ENCODE data around the gene SMAD9. TPM values are rescaled to one million over a fixed set of nuclear protein-coding genes. Genes with fewer than 3 reads are reported as not detected.

The SMAD9 gene
- total and polyA plus RNA-seq, 2 experiments from 2014 or later: 10.6 to 10.8 TPM

DNA sequence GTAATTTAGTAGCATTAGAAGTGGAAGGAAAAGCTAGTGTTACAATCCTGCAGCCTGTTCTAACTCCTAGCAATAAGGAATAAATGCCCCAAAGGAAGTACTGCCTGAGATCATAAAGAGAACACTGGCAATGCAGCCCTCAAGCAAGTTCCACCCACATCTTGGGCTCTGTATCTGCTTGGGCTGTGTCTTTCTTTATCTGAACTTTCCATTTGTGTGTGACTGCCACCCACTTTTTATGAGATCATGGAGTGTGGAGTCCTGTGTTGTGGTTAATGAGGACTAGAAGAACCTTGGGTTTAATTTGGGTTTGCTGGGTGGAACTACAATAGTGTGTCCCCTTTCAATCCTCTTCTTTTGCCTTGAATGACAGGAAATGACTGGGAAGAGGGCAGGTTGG, 62.8 kb downstream of the SMAD9 start:
- in situ Hi-C loops (cut with MboI): loop anchor here (5.0 kb wide), 1 partner anchor 125 kb away; no protein-coding TSS in a partner anchor
- Histone ChIP-seq H3F3A (ENCODE audit: insufficient read depth) (no peaks in the 10 kb centered on the region), H3K4me2 (ENCODE audit: unreplicated experiment) (no peak overlapping the region), H3K9me2 (ENCODE audit: insufficient read depth) (no peaks in the 10 kb centered on the region), H2AFZ (no peak overlapping the region), H3K79me2 (ENCODE audit: insufficient read depth) (no peaks in the 10 kb centered on the region), H3K4me1 (ENCODE audit: insufficient read depth) (0 out of 2 replicates have a peak, but pooled peaks cover 5% of the 10 kb centered on the region), H3K27ac (no peak overlapping the region), H3K27me3 (replicated peaks; ENCODE audit: insufficient read depth) (no peaks in the 10 kb centered on the region), H3K4me3 (no peak overlapping the region), H3K9me3 (ENCODE audit: low read depth) (no peaks in the 10 kb centered on the region), H4K20me1 (ENCODE audit: insufficient read depth) (no peaks in the 10 kb centered on the region), H3K36me3 (ENCODE audit: low read depth) (no peaks in the 10 kb centered on the region), H3K9ac (no peak overlapping the region)
- no peak for TF ChIP-seq EZH2 (IDR thresholded peaks at IDR 0.05; ENCODE audit: insufficient read depth, poor library complexity, severe bottlenecking)
- TF ChIP-seq EZH2phosphoT487 (IDR thresholded peaks at IDR 0.05; ENCODE audit: insufficient read depth, low read depth): no peak
- DNase-seq: peak; percentile 24

DNA sequence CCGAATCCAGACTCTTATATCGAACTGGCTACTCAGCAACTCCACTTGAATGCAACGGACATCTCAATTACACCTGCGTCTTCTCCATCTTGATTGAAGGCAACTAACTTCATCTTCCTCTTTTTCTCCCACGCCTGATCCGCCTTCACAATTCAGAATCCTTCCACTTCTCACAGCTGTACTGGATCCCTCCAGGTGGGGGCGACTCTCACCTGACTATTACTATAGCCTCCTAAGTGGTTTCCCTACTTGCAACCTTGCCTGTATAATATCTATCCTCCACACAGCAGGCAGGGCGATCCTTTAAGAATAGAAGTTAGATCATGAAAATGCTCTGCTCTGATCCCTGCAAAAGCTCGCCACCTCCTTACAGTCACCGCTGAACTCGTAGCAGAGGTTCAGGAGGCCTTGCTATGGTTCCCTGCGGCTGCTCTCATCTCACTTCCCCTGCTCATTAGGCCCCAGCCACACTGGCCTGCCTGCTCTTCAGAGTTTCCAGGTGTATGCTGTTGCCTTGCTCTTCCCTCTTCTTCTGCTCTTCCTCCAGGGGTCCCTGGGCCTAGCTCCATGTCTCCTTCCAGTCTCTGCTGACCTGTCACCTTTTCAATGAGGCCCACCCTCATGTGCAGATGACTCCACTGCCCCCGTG, 69.1 kb downstream of the SMAD9 start:
- Histone ChIP-seq H2AFZ (no peak overlapping the region), H3K36me3 (ENCODE audit: low read depth) (no peaks in the 10 kb centered on the region), H3K4me3 (no peak overlapping the region), H3F3A (ENCODE audit: insufficient read depth) (no peaks in the 10 kb centered on the region), H3K27ac (no peak overlapping the region), H3K9ac (no peak overlapping the region), H4K20me1 (ENCODE audit: insufficient read depth) (no peaks in the 10 kb centered on the region), H3K9me2 (ENCODE audit: insufficient read depth) (no peaks in the 10 kb centered on the region), H3K4me2 (ENCODE audit: unreplicated experiment) (no peak overlapping the region), H3K27me3 (replicated peaks; ENCODE audit: insufficient read depth) (no peaks in the 10 kb centered on the region), H3K79me2 (ENCODE audit: insufficient read depth) (no peaks in the 10 kb centered on the region), H3K4me1 (ENCODE audit: insufficient read depth) (no peaks in the 10 kb centered on the region), H3K9me3 (ENCODE audit: low read depth) (no peaks in the 10 kb centered on the region)
- DNase-seq: peak; percentile 26
- WGBS, 2 experiments (ENCODE audit: low coverage in 1 of 2, low lambda C conversion rate in 2 of 2, missing lambda C conversion rate in 2 of 2): 92 to 94% methylated on average over 13 of the region's 13 CpGs
- in situ Hi-C loops (cut with MboI): no loop called here
- TF ChIP-seq EZH2phosphoT487 (IDR thresholded peaks at IDR 0.05; ENCODE audit: insufficient read depth, low read depth) (no peak), EZH2 (IDR thresholded peaks at IDR 0.05; ENCODE audit: insufficient read depth, poor library complexity, severe bottlenecking) (no peak)

DNA sequence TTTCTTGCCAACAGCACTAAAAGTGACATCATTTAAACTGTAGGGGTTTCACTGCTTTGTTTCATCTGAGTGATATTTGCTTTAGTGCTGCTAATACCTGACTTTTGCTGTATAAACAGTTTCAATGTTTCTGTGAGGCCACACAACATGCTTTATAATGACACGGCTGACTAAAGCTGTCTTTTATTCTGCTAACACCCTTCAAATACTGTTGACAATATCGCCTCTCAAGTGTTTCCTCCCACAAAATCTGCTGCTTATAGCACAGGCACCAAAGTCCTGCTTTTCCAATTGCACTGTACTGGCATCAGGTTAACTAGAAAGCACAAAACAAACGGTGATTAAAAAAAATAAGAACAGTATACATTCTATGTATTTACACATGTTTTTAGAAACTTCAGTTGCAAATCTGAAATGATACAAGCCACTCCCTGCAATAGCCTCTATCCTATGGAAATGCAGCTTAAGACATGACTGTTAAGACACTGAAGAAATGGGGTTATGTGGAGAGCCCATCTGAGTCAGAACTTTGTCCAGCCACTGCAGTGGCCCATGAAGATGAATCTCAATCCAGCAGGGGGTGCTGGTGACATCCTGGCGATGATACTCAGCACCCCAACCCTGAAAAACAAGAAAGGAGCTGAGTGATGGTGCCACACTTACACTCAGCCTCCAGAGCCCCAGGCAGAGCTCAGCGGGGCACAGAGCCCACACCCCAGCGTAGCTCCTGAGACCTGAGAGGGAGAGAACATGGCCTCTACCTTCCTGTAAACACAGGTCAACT, 71.6 kb downstream of the SMAD9 start:
- Histone ChIP-seq H3K9ac (no peak overlapping the region), H3K79me2 (ENCODE audit: insufficient read depth) (no peaks in the 10 kb centered on the region), H3F3A (ENCODE audit: insufficient read depth) (no peaks in the 10 kb centered on the region), H2AFZ (no peak overlapping the region), H3K36me3 (ENCODE audit: low read depth) (no peaks in the 10 kb centered on the region), H3K4me2 (ENCODE audit: unreplicated experiment) (no peak overlapping the region), H3K27me3 (replicated peaks; ENCODE audit: insufficient read depth) (no peaks in the 10 kb centered on the region), H4K20me1 (ENCODE audit: insufficient read depth) (no peaks in the 10 kb centered on the region), H3K4me1 (ENCODE audit: insufficient read depth) (no peaks in the 10 kb centered on the region), H3K9me3 (ENCODE audit: low read depth) (no peaks in the 10 kb centered on the region), H3K9me2 (ENCODE audit: insufficient read depth) (no peaks in the 10 kb centered on the region), H3K27ac (no peak overlapping the region), H3K4me3 (no peak overlapping the region)
- peak; percentile 45 for DNase-seq
- in situ Hi-C loops (cut with MboI): no loop called here
- 67 to 70% methylated on average over 6 of the region's 6 CpGs for WGBS, 2 experiments (ENCODE audit: low coverage in 1 of 2, low lambda C conversion rate in 2 of 2, missing lambda C conversion rate in 2 of 2)
- no peak for TF ChIP-seq EZH2phosphoT487 (IDR thresholded peaks at IDR 0.05; ENCODE audit: insufficient read depth, low read depth)
- TF ChIP-seq EZH2 (IDR thresholded peaks at IDR 0.05; ENCODE audit: insufficient read depth, poor library complexity, severe bottlenecking): no peak

DNA sequence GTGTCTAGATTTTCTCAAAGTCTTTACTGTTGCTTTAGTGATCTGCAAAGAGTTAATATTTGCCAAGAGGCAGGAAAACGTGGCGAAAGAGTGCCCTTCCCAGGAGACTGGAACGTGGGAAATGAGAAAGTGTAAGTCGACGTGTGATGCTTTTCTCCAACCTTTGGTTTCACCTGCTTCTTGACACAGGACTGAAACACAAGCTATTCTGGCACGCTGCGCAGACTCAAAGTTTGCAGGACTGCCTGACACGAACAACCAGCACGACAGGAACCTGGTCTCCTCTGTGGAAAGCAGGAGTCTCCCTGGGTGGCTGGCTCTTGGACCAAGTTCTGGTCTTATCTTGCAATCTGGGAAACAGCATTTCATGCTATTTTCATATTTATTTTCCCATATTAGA, 72.4 kb downstream of the SMAD9 start:
- Histone ChIP-seq H3K27me3 (replicated peaks; ENCODE audit: insufficient read depth) (no peaks in the 10 kb centered on the region), H4K20me1 (ENCODE audit: insufficient read depth) (no peaks in the 10 kb centered on the region), H3K4me1 (ENCODE audit: insufficient read depth) (no peaks in the 10 kb centered on the region), H3K36me3 (ENCODE audit: low read depth) (no peaks in the 10 kb centered on the region), H3K4me2 (ENCODE audit: unreplicated experiment) (no peak overlapping the region), H3K9me3 (ENCODE audit: low read depth) (no peaks in the 10 kb centered on the region), H2AFZ (no peak overlapping the region), H3K27ac (no peak overlapping the region), H3K79me2 (ENCODE audit: insufficient read depth) (no peaks in the 10 kb centered on the region), H3F3A (ENCODE audit: insufficient read depth) (no peaks in the 10 kb centered on the region), H3K9ac (no peak overlapping the region), H3K4me3 (no peak overlapping the region), H3K9me2 (ENCODE audit: insufficient read depth) (no peaks in the 10 kb centered on the region)
- no peak for TF ChIP-seq EZH2 (IDR thresholded peaks at IDR 0.05; ENCODE audit: insufficient read depth, poor library complexity, severe bottlenecking)
- no peak for TF ChIP-seq EZH2phosphoT487 (IDR thresholded peaks at IDR 0.05; ENCODE audit: insufficient read depth, low read depth)
- DNase-seq: no peak
- in situ Hi-C loops (cut with MboI): no loop called here
- 74% methylated on average over 9 of the region's 9 CpGs for WGBS, 2 experiments (ENCODE audit: low coverage in 1 of 2, low lambda C conversion rate in 2 of 2, missing lambda C conversion rate in 2 of 2)

Data from GM23248 (cell line).